ENCODE measurements around the gene FBXL2. TPM values are rescaled to one million over a fixed set of nuclear protein-coding genes. Genes with fewer than 3 reads are reported as not detected.
"Not testable (repeated sequence)": the region's sequence is repeated elsewhere in the genome, so short reads cannot be mapped to it uniquely, and the experiment has no call there.

The FBXL2 gene
- total RNA-seq, 1 donor from 2014 or later = 70.8 TPM

- DNase-seq = not testable (repeated sequence)
These were observed 152.1 kb downstream of the FBXL2 start for GRCh38 chr3:33429306-33429705.

- DNase-seq = no peak
These were observed 152.8 kb downstream of the FBXL2 start for GRCh38 chr3:33430061-33430460.

DNA sequence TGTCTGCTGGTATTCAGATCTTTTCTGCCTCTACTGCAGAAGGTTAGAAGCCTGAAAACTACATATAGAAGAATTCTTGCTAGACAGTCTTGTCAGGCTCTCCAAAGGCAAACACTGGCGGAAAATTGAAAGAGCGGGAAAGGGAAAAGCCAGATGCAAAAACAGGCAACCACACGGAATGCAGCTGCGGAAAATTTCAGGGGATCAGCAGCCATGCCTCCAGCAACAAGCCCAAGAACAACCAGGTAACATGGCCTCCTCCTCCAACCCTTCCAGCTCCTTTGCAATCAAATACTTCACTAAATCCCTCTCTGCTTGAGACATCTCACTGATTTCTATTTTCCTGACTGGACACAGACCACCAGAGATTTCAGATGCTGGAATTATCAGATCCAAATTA lies 153.3 kb downstream of the FBXL2 start:
- no peak for DNase-seq

DNA sequence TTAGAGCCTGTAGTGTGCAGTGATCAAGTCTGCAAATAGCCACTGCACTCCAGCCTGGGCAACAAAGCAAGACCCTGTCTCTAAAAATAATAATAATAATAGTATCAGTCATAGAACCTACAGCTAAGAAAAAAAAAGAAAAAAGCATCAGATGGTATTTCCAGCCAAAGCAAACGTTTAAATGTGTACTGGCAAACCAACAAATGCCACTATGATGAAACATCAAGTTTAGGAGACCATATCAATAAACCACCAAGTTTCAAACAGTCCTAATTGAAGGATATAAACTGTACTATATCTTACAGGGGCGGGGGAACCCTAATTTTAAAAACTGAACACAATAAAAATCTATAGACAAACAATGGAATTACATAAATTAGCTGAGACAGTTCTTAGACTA lies 156.6 kb downstream of the FBXL2 start:
- no peak for DNase-seq

Small RNA genes within 50 kb of the gene (small RNA-seq; reads per million reads assigned to genes)
- not detected for gene RNU7-110P

Other genes with a start within 250 kb of the FBXL2 start
- gene GLB1, start 180.3 kb upstream of the FBXL2 start, total RNA-seq = 15.9 TPM
- gene TMPPE, start 180.3 kb upstream of the FBXL2 start, total RNA-seq = 5.6 TPM
- gene CRTAP, start 163.4 kb upstream of the FBXL2 start, total RNA-seq = 18.2 TPM
- gene SUSD5, start 58.6 kb upstream of the FBXL2 start, total RNA-seq = 3.0 TPM
- 81.9 TPM for gene UBP1, start 163.0 kb downstream of the FBXL2 start, total RNA-seq